ENCODE measurements around the gene C2orf66.

DNA sequence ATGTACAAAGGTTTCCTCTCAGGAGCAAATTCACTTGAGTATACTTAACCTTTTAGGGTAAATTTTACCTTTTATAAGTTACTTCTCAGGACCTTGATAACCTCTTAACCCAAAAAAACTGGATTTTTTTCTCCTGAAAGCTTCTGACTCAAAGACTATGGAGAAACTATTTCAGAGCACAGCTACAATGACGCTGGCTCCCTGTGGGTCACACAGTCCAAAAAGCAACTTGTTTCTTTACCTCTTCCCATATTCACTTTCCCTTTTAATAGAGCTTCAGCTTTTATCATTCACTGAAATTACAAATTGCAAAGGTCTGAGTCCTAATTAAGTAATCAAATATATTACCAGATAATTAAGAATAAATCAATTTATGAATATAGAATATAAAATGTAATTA is 42.1 kb downstream of the C2orf66 start:
- no peak for TF ChIP-seq CTCF (IDR thresholded peaks at IDR 0.05)
- TF ChIP-seq POLR2A (IDR thresholded peaks at IDR 0.05) = no peak

All from body of pancreas (tissue), 4 donors.